ENCODE data around the gene UBE2I.
"Not testable (repeated sequence)": the region's sequence is repeated elsewhere in the genome, so short reads cannot be mapped to it uniquely, and the experiment has no call there.

Gene UBE2I

DNA sequence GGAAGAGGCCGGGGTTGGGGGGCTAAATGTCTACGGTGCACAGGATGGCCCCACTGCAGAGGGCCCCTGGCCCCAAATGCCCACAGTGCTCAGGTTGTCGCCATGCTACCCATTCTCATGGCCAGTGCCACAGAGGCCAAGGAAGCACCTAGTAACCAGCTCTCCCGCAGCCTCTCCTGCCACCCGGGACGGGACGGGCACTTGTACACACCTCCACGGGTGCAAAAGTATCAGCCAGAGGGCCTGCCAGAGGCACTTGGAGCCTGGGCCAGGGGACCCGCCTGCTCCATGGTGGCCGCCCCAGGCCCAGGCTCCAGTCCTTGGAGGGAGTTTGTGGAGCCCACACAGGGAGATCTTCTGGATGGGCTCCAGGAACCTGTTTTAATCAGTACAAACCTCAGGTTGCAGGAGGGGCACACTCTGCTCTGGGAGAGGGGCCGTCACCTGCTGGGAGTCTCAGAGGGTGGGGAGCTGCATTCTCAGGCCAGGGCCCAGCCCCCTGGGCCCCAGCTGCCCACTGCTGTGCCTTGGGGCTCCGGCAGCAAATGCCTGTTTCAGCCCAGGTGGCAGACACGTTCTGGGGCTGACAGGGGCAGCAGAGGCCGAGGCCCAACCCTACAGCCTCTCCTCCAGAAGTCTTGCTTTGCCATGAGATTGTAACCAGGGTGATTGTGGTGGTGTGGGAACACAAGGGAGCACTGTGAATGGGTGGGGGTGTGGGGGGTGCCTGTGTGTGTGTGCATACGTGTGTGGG is 45.7 kb upstream of the UBE2I start:
- no peak for DNase-seq (ENCODE audit: extremely low read depth, low read depth)
- no peak for TF ChIP-seq CTCF (IDR thresholded peaks at IDR 0.05; ENCODE audit: low read depth, low read length)

GRCh38 chr16:1264345-1265089 is 44.9 kb upstream of the UBE2I start:
- no peak for DNase-seq (ENCODE audit: extremely low read depth, low read depth)
- TF ChIP-seq CTCF (IDR thresholded peaks at IDR 0.05; ENCODE audit: low read depth, low read length), result no peak

GRCh38 chr16:1265090-1265630 is 44.3 kb upstream of the UBE2I start:
- no peak for TF ChIP-seq CTCF (IDR thresholded peaks at IDR 0.05; ENCODE audit: low read depth, low read length)

GRCh38 chr16:1265826-1266225 is 43.6 kb upstream of the UBE2I start:
- DNase-seq (ENCODE audit: extremely low read depth, low read depth), result no peak

More at GRCh38 chr16:1265090-1265630, 44.3 kb upstream of the UBE2I start:
- no peak for DNase-seq (ENCODE audit: extremely low read depth, low read depth)

GRCh38 chr16:1269418-1269817 is 40.0 kb upstream of the UBE2I start:
- not testable (repeated sequence) for DNase-seq (ENCODE audit: extremely low read depth, low read depth)

More at GRCh38 chr16:1265826-1266225, 43.6 kb upstream of the UBE2I start:
- no peak for TF ChIP-seq CTCF (IDR thresholded peaks at IDR 0.05; ENCODE audit: low read depth, low read length)

DNA sequence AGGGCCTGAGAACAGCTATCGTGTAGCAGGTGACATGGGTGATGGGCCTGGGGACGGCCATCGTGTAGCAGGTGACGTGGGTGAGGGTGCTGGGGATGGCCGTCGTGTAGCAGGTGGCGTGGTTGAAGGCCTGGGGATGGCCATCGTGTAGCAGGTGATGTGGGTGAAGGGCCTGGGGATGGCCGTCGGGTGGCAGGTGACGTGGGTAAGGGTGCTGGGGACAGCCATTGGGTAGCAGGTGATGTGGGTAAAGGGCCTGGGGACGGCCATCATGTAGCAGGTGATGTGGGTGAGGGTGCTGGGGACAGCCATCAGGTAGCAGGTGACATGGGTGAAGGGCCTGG is 38.1 kb upstream of the UBE2I start:
- TF ChIP-seq CTCF (IDR thresholded peaks at IDR 0.05; ENCODE audit: low read depth, low read length), result no peak
- no peak for DNase-seq (ENCODE audit: extremely low read depth, low read depth)

DNA sequence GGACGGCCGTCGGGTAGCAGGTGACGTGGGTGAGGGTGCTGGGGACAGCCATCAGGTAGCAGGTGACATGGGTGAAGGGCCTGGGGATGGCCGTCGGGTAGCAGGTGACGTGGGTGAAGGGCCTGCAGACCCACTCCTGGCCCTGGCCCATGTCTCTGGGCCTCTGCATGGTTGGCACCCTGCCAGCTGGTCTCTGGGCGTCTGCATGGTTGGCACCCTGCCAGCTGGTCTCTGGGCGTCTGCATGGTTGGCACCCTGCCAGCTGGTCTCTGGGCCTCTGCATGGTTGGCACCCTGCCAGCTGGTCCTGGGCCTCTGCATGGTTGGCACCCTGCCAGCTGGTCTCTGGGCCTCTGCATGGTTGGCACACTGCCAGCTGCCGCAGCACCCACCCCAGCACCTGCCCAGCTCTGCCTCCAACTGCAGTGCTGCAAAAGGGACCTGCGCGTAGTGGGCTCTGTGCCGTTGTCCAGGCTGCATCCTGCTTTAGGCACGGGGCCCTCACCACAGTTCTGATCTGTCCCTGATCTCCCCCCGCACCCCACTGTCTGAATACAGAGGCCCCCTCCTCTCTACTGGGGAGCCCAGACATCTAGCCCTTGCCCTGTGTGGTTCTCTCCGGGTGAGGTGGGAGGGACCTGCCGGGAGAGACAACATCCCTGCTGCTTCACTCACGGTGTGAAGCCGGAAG is 37.6 kb upstream of the UBE2I start:
- not testable (repeated sequence) for DNase-seq (ENCODE audit: extremely low read depth, low read depth)

All from AG09319 (cell line).